LNCaP clone FGC (cell line): Measurements from ENCODE around the gene RHCG.
"Not testable (repeated sequence)": the region's sequence is repeated elsewhere in the genome, so short reads cannot be mapped to it uniquely, and the experiment has no call there.

Experiments
- DNase-seq: peaks from one replicate; pipeline ENCODE4 v3.0.0-alpha.2; 2011; ENCODE audit warnings: low read depth
- H3K4me3 ChIP-seq: 2 replicates; pipeline ENCODE4 v1.5.1; 2011; ENCODE audit warnings: mild to moderate bottlenecking, low read depth, low read length, control low read depth
- CTCF ChIP-seq: IDR thresholded peaks from 2 replicates; pipeline ENCODE4 v1.5.1; 2012; ENCODE audit warnings: mild to moderate bottlenecking; ENCODE audit not compliant: control insufficient read depth, insufficient read depth; ENCODE audit errors: extremely low read depth

Gene RHCG

GRCh38 chr15:89480505-89480904 lies 15.9 kb downstream of the RHCG start:
- TF ChIP-seq CTCF: no peak
- H3K4me3 ChIP-seq: no peak overlapping the region
- no peak for DNase-seq

- no peak overlapping the region for H3K4me3 ChIP-seq
- TF ChIP-seq CTCF: no peak
- no peak for DNase-seq
Observed at GRCh38 chr15:89479173-89479572, 17.2 kb downstream of the RHCG start.

- TF ChIP-seq CTCF: no peak
- no peak for DNase-seq
- no peak overlapping the region for H3K4me3 ChIP-seq
Observed at GRCh38 chr15:89477411-89478242, 18.8 kb downstream of the RHCG start.

- no peak for TF ChIP-seq CTCF
- no peak for DNase-seq
- H3K4me3 ChIP-seq: no peak overlapping the region
Observed at GRCh38 chr15:89475661-89476060, 20.7 kb downstream of the RHCG start.

- DNase-seq: peak; percentile 17
- no peak overlapping the region for H3K4me3 ChIP-seq
- peak; percentile 88 for TF ChIP-seq CTCF
Observed at GRCh38 chr15:89472785-89473256, 23.6 kb downstream of the RHCG start.

GRCh38 chr15:89469426-89470096 lies 26.8 kb downstream of the RHCG start:
- no peak overlapping the region for H3K4me3 ChIP-seq
- TF ChIP-seq CTCF: no peak
- no peak for DNase-seq

GRCh38 chr15:89468813-89469212 lies 27.6 kb downstream of the RHCG start:
- DNase-seq, H3K4me3 ChIP-seq: not testable (repeated sequence)
